Measurements from ENCODE around the gene FAM78B. TPM values are rescaled to one million over a fixed set of nuclear protein-coding genes. Genes with fewer than 3 reads are reported as not detected.

The FAM78B gene
- total RNA-seq, 1 experiment from 2014 or later, result not detected

DNA sequence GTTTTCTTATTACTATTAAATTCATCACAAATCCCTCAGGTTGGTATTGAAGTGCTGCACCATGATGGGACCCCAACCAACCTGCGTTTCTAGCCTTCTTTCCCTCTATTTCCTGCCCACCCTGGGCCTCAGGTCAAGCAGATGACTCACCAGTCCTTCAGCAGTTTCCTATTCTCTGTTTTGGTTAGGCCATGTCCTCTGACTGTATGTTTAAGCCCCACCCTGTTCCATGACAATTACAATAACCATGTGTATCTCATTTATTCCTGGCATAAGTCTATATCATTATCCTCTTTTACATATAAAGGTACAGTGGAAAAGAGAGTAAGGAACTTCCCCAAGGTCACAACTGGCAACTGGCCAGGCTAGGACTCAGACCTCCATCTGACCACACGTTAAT lies 5.3 kb upstream of the FAM78B start:
- TF ChIP-seq, protein P1, sequence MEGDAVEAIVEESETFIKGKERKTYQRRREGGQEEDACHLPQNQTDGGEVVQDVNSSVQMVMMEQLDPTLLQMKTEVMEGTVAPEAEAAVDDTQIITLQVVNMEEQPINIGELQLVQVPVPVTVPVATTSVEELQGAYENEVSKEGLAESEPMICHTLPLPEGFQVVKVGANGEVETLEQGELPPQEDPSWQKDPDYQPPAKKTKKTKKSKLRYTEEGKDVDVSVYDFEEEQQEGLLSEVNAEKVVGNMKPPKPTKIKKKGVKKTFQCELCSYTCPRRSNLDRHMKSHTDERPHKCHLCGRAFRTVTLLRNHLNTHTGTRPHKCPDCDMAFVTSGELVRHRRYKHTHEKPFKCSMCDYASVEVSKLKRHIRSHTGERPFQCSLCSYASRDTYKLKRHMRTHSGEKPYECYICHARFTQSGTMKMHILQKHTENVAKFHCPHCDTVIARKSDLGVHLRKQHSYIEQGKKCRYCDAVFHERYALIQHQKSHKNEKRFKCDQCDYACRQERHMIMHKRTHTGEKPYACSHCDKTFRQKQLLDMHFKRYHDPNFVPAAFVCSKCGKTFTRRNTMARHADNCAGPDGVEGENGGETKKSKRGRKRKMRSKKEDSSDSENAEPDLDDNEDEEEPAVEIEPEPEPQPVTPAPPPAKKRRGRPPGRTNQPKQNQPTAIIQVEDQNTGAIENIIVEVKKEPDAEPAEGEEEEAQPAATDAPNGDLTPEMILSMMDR (IDR thresholded peaks at IDR 0.05; ENCODE audit: insufficient read depth in 1 of 2, low read depth in 1 of 2, low read length in 1 of 2, severe bottlenecking in 1 of 2, unreplicated experiment in 1 of 2), result no peak
- intact Hi-C loops (cut with micrococcal nuclease; ENCODE audit: unreplicated experiment), result no loop called here
- Histone ChIP-seq H3K9me3 (no peaks in the 10 kb centered on the region), H3K27me3 (replicated peaks; ENCODE audit: control insufficient read depth, insufficient read depth, low read length) (no peaks in the 10 kb centered on the region; the same call in 1 of the 2 replicates), H3K4me1 (no peaks in the 10 kb centered on the region), H3K4me3 (ENCODE audit: low read depth, low read length) (no peak overlapping the region), H3K36me3 (ENCODE audit: control insufficient read depth, insufficient read depth, low read length) (no peaks in the 10 kb centered on the region)
- no peak overlapping the region for H3K27ac Mint-ChIP-seq (ENCODE audit: unreplicated experiment)
- peaks cover 26% of the 10 kb centered on the region for H3K27me3 Mint-ChIP-seq (ENCODE audit: insufficient read depth, unreplicated experiment)
- POLR2A ChIA-PET, result no interaction called here
- CTCF ChIA-PET, result no interaction called here
- no TSS peak for BruUV-seq (replicated peaks)
- no peak for DNase-seq
- H3K36me3 Mint-ChIP-seq (ENCODE audit: insufficient read depth, unreplicated experiment), result no peaks in the 10 kb centered on the region
- H3K4me1 Mint-ChIP-seq (ENCODE audit: low read depth, unreplicated experiment), result no peaks in the 10 kb centered on the region
- H3K4me3 Mint-ChIP-seq (ENCODE audit: unreplicated experiment), result no peak overlapping the region
- no peaks in the 10 kb centered on the region for H3K9me3 Mint-ChIP-seq (ENCODE audit: unreplicated experiment)

GRCh38 chr1:166170726-166171125 lies 3.9 kb upstream of the FAM78B start:
- Histone ChIP-seq H3K9me3 (no peaks in the 10 kb centered on the region), H3K27me3 (replicated peaks; ENCODE audit: control insufficient read depth, insufficient read depth, low read length) (no peaks in the 10 kb centered on the region; the same call in 1 of the 2 replicates), H3K4me1 (no peaks in the 10 kb centered on the region; the same call in 1 of the 2 replicates), H3K4me3 (ENCODE audit: low read depth, low read length) (no peak overlapping the region), H3K36me3 (ENCODE audit: control insufficient read depth, insufficient read depth, low read length) (no peaks in the 10 kb centered on the region)
- ChIA-PET POLR2A (no interaction called here), CTCF (interaction anchor here (0.6 kb wide), 1 partner anchor 675 kb away, joined by 3 read pairs; no protein-coding TSS in a partner anchor)
- TF ChIP-seq, protein P1 (IDR thresholded peaks at IDR 0.05; ENCODE audit: insufficient read depth in 1 of 2, low read depth in 1 of 2, low read length in 1 of 2, severe bottlenecking in 1 of 2, unreplicated experiment in 1 of 2), result no peak
- BruUV-seq (replicated peaks), result no TSS peak
- Mint-ChIP-seq H3K9me3 (ENCODE audit: unreplicated experiment) (no peaks in the 10 kb centered on the region), H3K4me1 (ENCODE audit: low read depth, unreplicated experiment) (no peaks in the 10 kb centered on the region), H3K27me3 (ENCODE audit: insufficient read depth, unreplicated experiment) (peaks cover 23% of the 10 kb centered on the region), H3K36me3 (ENCODE audit: insufficient read depth, unreplicated experiment) (no peaks in the 10 kb centered on the region), H3K27ac (ENCODE audit: unreplicated experiment) (no peak overlapping the region), H3K4me3 (ENCODE audit: unreplicated experiment) (no peak overlapping the region)
- no peak for DNase-seq
- intact Hi-C loops (cut with micrococcal nuclease; ENCODE audit: unreplicated experiment), result no loop called here

DNA sequence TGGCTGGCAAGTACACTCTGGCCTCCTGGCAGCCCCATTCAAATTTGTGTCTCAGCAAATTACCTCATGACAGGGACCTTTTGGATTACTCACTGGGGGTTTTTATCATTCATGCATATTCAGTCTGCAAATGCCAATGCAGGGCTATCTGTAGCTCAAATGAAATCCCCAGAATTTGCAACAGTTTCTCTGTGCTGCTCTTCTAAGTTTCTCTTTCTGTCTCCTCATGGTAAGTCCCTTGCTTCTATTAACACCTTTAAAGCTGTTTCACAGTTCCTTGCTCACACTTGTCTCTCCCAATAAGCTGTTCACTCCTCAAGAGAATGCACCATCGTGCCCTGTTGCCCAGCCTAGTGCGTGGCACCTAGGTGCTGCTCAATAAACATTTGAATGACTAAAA lies 3.3 kb upstream of the FAM78B start:
- H3K27ac Mint-ChIP-seq (ENCODE audit: unreplicated experiment), result no peak overlapping the region
- H3K36me3 ChIP-seq (ENCODE audit: control insufficient read depth, insufficient read depth, low read length), result no peaks in the 10 kb centered on the region
- TF ChIP-seq, protein P1 (IDR thresholded peaks at IDR 0.05; ENCODE audit: insufficient read depth in 1 of 2, low read depth in 1 of 2, low read length in 1 of 2, severe bottlenecking in 1 of 2, unreplicated experiment in 1 of 2), result no peak
- peaks cover 21% of the 10 kb centered on the region for H3K27me3 Mint-ChIP-seq (ENCODE audit: insufficient read depth, unreplicated experiment)
- CTCF ChIA-PET, result interaction anchor here (0.6 kb wide), 1 partner anchor 1050 kb away, joined by 7 read pairs; no protein-coding TSS in a partner anchor
- intact Hi-C loops (cut with micrococcal nuclease; ENCODE audit: unreplicated experiment), result no loop called here
- POLR2A ChIA-PET, result no interaction called here
- no peak overlapping the region for H3K4me3 Mint-ChIP-seq (ENCODE audit: unreplicated experiment)
- no peaks in the 10 kb centered on the region for H3K9me3 ChIP-seq
- H3K4me3 ChIP-seq (ENCODE audit: low read depth, low read length), result no peak overlapping the region
- H3K4me1 Mint-ChIP-seq (ENCODE audit: low read depth, unreplicated experiment), result no peaks in the 10 kb centered on the region
- H3K4me1 ChIP-seq, result no peaks in the 10 kb centered on the region; the same call in 1 of the 2 replicates
- BruUV-seq (replicated peaks), result no TSS peak
- H3K27me3 ChIP-seq (replicated peaks; ENCODE audit: control insufficient read depth, insufficient read depth, low read length), result no peaks in the 10 kb centered on the region; the same call in 1 of the 2 replicates
- no peaks in the 10 kb centered on the region for H3K36me3 Mint-ChIP-seq (ENCODE audit: insufficient read depth, unreplicated experiment)
- H3K9me3 Mint-ChIP-seq (ENCODE audit: unreplicated experiment), result no peaks in the 10 kb centered on the region
- no peak for DNase-seq
